Measurements from ENCODE around the gene DOK3.
A peak's percentile ranks its signal among the peaks of the same experiment; 100 is the strongest.

- TF ChIP-seq MYC (IDR thresholded peaks at IDR 0.05; ENCODE audit: borderline replicate concordance, low read length) (no peak), SMC3 (IDR thresholded peaks at IDR 0.05) (no peak), HDAC2 (IDR thresholded peaks at IDR 0.05) (no peak), CTCF (IDR thresholded peaks at IDR 0.05) (no peak), POLR2A (IDR thresholded peaks at IDR 0.05; ENCODE audit: low read length) (no peak), JUN (IDR thresholded peaks at IDR 0.05) (peak in 1 of 2 experiments; percentile 3; a peak in 1 of 5 replicates), EHMT2 (IDR thresholded peaks at IDR 0.05; ENCODE audit: low read depth) (no peak), ELK1 (IDR thresholded peaks at IDR 0.05; ENCODE audit: low read depth, low read length) (no peak), RAD21 (conservative IDR thresholded peaks at IDR 0.05 in 1 of 2, IDR thresholded peaks at IDR 0.05 in 1 of 2) (no peak), RNF2 (IDR thresholded peaks at IDR 0.05; ENCODE audit: borderline replicate concordance, low read depth) (no peak)
- TF ChIP-seq, protein P1, sequence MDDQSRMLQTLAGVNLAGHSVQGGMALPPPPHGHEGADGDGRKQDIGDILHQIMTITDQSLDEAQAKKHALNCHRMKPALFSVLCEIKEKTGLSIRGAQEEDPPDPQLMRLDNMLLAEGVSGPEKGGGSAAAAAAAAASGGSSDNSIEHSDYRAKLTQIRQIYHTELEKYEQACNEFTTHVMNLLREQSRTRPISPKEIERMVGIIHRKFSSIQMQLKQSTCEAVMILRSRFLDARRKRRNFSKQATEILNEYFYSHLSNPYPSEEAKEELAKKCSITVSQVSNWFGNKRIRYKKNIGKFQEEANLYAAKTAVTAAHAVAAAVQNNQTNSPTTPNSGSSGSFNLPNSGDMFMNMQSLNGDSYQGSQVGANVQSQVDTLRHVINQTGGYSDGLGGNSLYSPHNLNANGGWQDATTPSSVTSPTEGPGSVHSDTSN (IDR thresholded peaks at IDR 0.05), result no peak
Measured at GRCh38 chr5:177496070-177496726, 13.4 kb downstream of the DOK3 start.

Data from A549 (cell line).